GM18526 (cell line): ENCODE data around the gene GCK.

Source experiments
- POLR2A ChIP-seq: IDR thresholded peaks from 3 replicates; pipeline ENCODE4 v1.6.1; 2011; ENCODE audit not compliant: insufficient read length; ENCODE audit errors: extremely low read depth

The GCK gene

GRCh38 chr7:44217223-44217714 is 28.0 kb upstream of the GCK start:
- no peak for TF ChIP-seq POLR2A

- no peak for TF ChIP-seq POLR2A
Observed at GRCh38 chr7:44216521-44217222, 27.4 kb upstream of the GCK start.

- no peak for TF ChIP-seq POLR2A
Observed at GRCh38 chr7:44216019-44216418, 26.8 kb upstream of the GCK start.

GRCh38 chr7:44215531-44215930 is 26.3 kb upstream of the GCK start:
- TF ChIP-seq POLR2A: no peak

- no peak for TF ChIP-seq POLR2A
Observed at GRCh38 chr7:44213877-44214388, 24.7 kb upstream of the GCK start.

GRCh38 chr7:44213206-44213876 is 24.1 kb upstream of the GCK start:
- no peak for TF ChIP-seq POLR2A

GRCh38 chr7:44212581-44213184 is 23.4 kb upstream of the GCK start:
- TF ChIP-seq POLR2A: no peak

GRCh38 chr7:44212018-44212417 is 22.8 kb upstream of the GCK start:
- TF ChIP-seq POLR2A: no peak

GRCh38 chr7:44211126-44211675 is 22.0 kb upstream of the GCK start:
- TF ChIP-seq POLR2A: no peak

- TF ChIP-seq POLR2A: no peak
Observed at GRCh38 chr7:44210107-44210506, 20.9 kb upstream of the GCK start.

- TF ChIP-seq POLR2A: no peak
Observed at GRCh38 chr7:44208085-44208484, 18.8 kb upstream of the GCK start.

GRCh38 chr7:44206008-44206407 is 16.8 kb upstream of the GCK start:
- no peak for TF ChIP-seq POLR2A

- no peak for TF ChIP-seq POLR2A
Observed at GRCh38 chr7:44201813-44202212, 12.6 kb upstream of the GCK start.

- peak; percentile 85 for TF ChIP-seq POLR2A
Observed at GRCh38 chr7:44200699-44201461, 11.6 kb upstream of the GCK start, which contains the start of gene YKT6. Gene YKT6, plus strand, starts transcription at chr7:44200978. Its CDS starts 158 bp downstream, at chr7:44201136.

GRCh38 chr7:44197474-44197873 is 8.2 kb upstream of the GCK start:
- TF ChIP-seq POLR2A: no peak

GRCh38 chr7:44196450-44196872 is 7.2 kb upstream of the GCK start:
- no peak for TF ChIP-seq POLR2A
